Osteoblast (primary cell): ENCODE results near the gene TMEM141. TPM values are rescaled to one million over a fixed set of nuclear protein-coding genes. Genes with fewer than 3 reads are reported as not detected.
"Not testable (repeated sequence)": the region's sequence is repeated elsewhere in the genome, so short reads cannot be mapped to it uniquely, and the experiment has no call there.

Source experiments
- DNase-seq: peaks from one replicate; pipeline ENCODE4 v3.0.0; 2011; ENCODE audit warnings: low spot score, mixed read lengths; ENCODE audit not compliant: insufficient read length; ENCODE audit errors: missing footprints
- H2AFZ ChIP-seq: 2 replicates; pipeline ENCODE4 v1.6.0; 2011; ENCODE audit warnings: mild to moderate bottlenecking, low read length
- H3K27ac ChIP-seq: 2 replicates; pipeline ENCODE4 v1.5.1; 2011; ENCODE audit warnings: mild to moderate bottlenecking, low read depth, low read length, moderate library complexity
- H3K27me3 ChIP-seq: 2 replicates; pipeline ENCODE4 v1.6.0; 2012; ENCODE audit warnings: mild to moderate bottlenecking, control low read depth, inconsistent platforms, low read length, moderate library complexity; ENCODE audit not compliant: insufficient read depth
- H3K36me3 ChIP-seq: 2 replicates; pipeline ENCODE4 v1.5.1; 2011; ENCODE audit warnings: mild to moderate bottlenecking, low read length, control low read depth, moderate library complexity; ENCODE audit not compliant: insufficient read depth
- H3K4me1 ChIP-seq: 2 replicates; pipeline ENCODE4 v1.5.1; 2011; ENCODE audit warnings: mild to moderate bottlenecking, low read length, control low read depth, moderate library complexity; ENCODE audit not compliant: insufficient read depth
- H3K4me2 ChIP-seq: 2 replicates; pipeline ENCODE4 v1.6.0; 2011; ENCODE audit warnings: mild to moderate bottlenecking, low read length; ENCODE audit not compliant: insufficient read depth
- H3K4me3 ChIP-seq: fragments of 200-600 bp; sonication (generic); 3 replicates; pipeline ENCODE4 v1.5.1; 2012; ENCODE audit warnings: mild to moderate bottlenecking, low read length, inconsistent platforms; ENCODE audit not compliant: insufficient read depth
- H3K79me2 ChIP-seq: 2 replicates; pipeline ENCODE4 v1.6.0; 2012; ENCODE audit warnings: mild to moderate bottlenecking, low read length, control low read depth, inconsistent platforms; ENCODE audit not compliant: insufficient read depth
- H3K9me3 ChIP-seq: 2 replicates; pipeline ENCODE4 v1.5.1; 2011; ENCODE audit warnings: low read depth, low read length, control low read depth
- H4K20me1 ChIP-seq: 2 replicates; pipeline ENCODE4 v1.6.0; 2012; ENCODE audit warnings: mild to moderate bottlenecking, low read length, control low read depth; ENCODE audit not compliant: insufficient read depth
- total RNA-seq: library from RNA; depleted of rRNA; stranded (reverse); fragments of >200 nt; gene quantifications from 2 replicates; pipeline ENCODE4 v1.2.3, GENCODE V29; 2012
- TF ChIP-seq, protein P1 (sequence below): IDR thresholded peaks from 2 replicates; pipeline ENCODE4 v1.5.1; 2011; ENCODE audit warnings: mild to moderate bottlenecking, low read depth, low read length, moderate library complexity; ENCODE audit errors: extremely low read depth

TMEM141 gene
- total RNA-seq, 1 donor: 39.8 TPM

DNA sequence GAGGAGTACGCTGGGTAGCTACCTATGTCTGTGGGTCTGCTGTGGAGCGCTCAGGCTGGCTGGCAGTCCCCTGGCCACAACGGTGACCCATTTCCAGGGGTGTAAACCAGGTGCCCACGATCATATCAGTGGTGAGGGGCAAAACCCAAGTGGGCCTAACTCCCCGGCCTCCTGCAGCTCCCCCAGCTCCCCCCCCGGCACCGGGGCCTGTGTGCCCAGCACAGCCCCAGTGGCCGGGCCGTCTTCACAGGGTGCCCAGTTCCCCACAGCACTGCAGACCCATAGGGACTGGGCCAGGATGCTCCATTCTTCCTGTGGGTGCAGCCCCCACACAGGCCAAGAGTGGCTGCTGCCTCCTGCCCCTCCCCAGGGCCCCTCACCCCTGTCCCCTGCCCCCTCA is 32.1 kb upstream of the TMEM141 start:
- DNase-seq: peak; percentile 63
- H3K36me3 ChIP-seq: no peaks in the 10 kb centered on the region
- no peak overlapping the region for H3K4me2 ChIP-seq
- peaks cover 6% of the 10 kb centered on the region for H3K9me3 ChIP-seq
- no peaks in the 10 kb centered on the region for H3K79me2 ChIP-seq
- no peaks in the 10 kb centered on the region for H3K27me3 ChIP-seq
- H3K4me3 ChIP-seq: no peak overlapping the region
- no peaks in the 10 kb centered on the region for H4K20me1 ChIP-seq
- no peak overlapping the region for H3K27ac ChIP-seq
- H3K4me1 ChIP-seq: no peaks in the 10 kb centered on the region
- no peak overlapping the region for H2AFZ ChIP-seq
- TF ChIP-seq, protein P1, sequence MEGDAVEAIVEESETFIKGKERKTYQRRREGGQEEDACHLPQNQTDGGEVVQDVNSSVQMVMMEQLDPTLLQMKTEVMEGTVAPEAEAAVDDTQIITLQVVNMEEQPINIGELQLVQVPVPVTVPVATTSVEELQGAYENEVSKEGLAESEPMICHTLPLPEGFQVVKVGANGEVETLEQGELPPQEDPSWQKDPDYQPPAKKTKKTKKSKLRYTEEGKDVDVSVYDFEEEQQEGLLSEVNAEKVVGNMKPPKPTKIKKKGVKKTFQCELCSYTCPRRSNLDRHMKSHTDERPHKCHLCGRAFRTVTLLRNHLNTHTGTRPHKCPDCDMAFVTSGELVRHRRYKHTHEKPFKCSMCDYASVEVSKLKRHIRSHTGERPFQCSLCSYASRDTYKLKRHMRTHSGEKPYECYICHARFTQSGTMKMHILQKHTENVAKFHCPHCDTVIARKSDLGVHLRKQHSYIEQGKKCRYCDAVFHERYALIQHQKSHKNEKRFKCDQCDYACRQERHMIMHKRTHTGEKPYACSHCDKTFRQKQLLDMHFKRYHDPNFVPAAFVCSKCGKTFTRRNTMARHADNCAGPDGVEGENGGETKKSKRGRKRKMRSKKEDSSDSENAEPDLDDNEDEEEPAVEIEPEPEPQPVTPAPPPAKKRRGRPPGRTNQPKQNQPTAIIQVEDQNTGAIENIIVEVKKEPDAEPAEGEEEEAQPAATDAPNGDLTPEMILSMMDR: no peak

DNA sequence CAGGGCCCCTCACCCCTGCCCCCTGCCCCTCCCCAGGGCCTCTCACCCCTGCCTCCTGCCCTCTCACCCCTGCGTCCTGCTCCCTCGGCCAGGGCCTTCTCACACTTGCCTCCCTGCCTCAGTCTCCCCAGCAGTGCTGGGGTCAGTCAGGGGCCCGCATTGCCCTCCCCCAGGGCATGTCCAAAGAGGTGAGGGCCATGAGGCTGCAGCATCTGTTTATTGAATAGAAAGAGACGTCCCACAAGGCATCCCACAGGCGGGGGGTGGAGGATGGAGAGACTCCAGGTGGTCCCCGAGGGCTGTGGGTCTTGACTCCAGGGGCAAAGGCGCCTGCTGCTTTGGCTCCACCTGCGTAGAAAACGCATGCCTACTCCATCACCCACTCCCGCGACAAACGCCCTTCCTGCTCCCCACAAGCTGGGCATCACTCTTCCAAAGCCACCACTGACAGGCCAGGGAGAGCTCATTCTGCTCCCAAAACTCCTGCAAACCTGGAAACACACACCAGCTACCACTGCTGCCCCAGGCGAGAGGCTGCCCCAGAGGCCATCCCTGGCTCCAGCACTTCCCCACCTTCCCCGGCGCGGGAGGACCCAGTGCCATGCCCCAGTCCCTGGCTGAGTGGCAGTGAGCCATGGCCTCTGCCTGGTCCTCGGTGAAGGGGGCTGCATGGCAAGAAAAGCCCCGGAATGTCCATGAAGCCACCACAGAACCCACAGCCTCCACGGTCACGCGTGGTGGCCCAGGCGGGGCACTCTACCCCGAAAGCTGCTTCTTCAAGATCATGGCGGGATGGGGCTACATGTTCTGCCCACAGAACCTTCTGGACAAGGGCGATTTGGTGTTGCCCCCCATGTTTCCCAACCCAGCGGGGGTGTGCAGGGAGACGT is 31.5 kb upstream of the TMEM141 start:
- TF ChIP-seq, protein P1: no peak
- Histone ChIP-seq H4K20me1 (no peaks in the 10 kb centered on the region), H2AFZ (no peak overlapping the region), H3K36me3 (no peaks in the 10 kb centered on the region), H3K27ac (no peak overlapping the region), H3K9me3 (peaks cover 6% of the 10 kb centered on the region), H3K4me3 (no peak overlapping the region), H3K4me2 (no peak overlapping the region), H3K4me1 (no peaks in the 10 kb centered on the region), H3K79me2 (no peaks in the 10 kb centered on the region), H3K27me3 (no peaks in the 10 kb centered on the region)
- peak; percentile 72 for DNase-seq

DNA sequence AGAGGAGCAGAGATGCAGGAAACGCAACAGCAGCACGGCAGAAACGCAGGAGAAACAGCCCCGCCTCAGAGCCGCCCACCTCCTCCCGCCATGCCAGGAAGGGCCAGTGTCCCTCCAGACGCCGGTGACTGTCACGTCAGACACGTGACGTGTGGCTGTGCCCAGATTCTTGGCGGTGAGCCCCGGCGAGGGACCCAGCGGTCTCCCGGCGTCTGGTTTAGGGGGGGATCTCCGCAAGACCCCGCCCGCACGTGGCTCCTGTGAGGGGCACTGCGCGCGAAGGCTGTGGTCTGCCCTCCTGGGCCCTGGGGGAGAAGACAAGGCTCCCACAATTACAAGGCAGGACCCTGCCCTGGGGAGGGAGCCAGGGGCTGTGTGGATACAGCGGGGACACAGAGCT is 30.7 kb upstream of the TMEM141 start:
- no peak overlapping the region for H3K4me2 ChIP-seq
- TF ChIP-seq, protein P1: no peak
- no peak overlapping the region for H3K27ac ChIP-seq
- no peaks in the 10 kb centered on the region for H4K20me1 ChIP-seq
- no peaks in the 10 kb centered on the region for H3K27me3 ChIP-seq
- H3K4me1 ChIP-seq: no peaks in the 10 kb centered on the region
- H3K4me3 ChIP-seq: no peak overlapping the region
- no peaks in the 10 kb centered on the region for H3K79me2 ChIP-seq
- H3K9me3 ChIP-seq: peaks cover 6% of the 10 kb centered on the region
- no peaks in the 10 kb centered on the region for H3K36me3 ChIP-seq
- DNase-seq: peak; percentile 38
- no peak overlapping the region for H2AFZ ChIP-seq

DNA sequence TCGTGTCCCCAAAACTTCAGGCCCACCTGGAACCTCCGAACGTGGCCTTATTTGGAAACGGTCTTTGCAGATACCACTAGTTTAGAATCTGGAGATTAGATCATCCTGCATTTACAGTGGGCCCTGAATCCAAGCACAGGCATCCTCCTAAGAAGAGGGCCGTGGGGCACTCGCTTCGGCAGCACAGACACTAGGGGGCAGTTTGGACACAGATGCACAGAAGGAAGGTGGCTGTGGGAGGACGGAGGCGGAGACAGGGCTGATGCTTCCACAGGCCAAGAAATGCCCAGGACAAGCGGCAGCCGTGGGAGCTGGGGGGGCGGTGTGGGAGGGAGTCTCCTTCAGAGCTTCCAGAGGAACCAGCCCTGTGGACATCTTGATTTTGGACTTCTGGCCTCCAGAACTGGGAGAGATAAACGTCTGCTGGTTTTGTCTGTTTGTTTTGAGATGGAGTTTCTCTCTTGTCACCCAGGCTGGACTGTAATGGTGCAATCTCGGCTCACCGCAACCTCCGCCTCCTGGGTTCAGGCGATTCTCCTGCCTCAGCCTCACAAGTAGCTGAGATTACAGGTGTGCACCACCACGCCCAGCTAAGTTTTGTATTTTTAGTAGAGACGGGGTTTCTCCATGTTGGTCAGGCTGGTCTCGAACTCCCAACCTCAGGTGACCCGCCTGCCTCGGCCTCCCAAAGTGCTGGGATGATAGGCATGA is 30.2 kb upstream of the TMEM141 start:
- not testable (repeated sequence) for H3K79me2 ChIP-seq, H3K9me3 ChIP-seq, H3K27me3 ChIP-seq, H3K36me3 ChIP-seq, H3K27ac ChIP-seq, H3K4me1 ChIP-seq, H4K20me1 ChIP-seq
- H3K4me3 ChIP-seq: peak overlapping the region; percentile 19
- H2AFZ ChIP-seq: peak overlapping the region; percentile 72
- peak; percentile 97 for DNase-seq
- TF ChIP-seq, protein P1: peak; percentile 69
- H3K4me2 ChIP-seq: peak overlapping the region; percentile 61
